WI38 (cell line): ENCODE results near the gene TOX4.

Experiments used
- H3K4me3 ChIP-seq: 2 replicates; pipeline ENCODE4 v1.5.1; 2011; ENCODE audit warnings: low read depth, mild to moderate bottlenecking, control low read depth, low read length
- TF ChIP-seq, protein P1 (sequence below): IDR thresholded peaks from 2 replicates; pipeline ENCODE4 v1.5.1; 2012; ENCODE audit warnings: low read depth, mild to moderate bottlenecking, control low read depth, low read length

The TOX4 gene

GRCh38 chr14:21520767-21521166 is 43.8 kb downstream of the TOX4 start:
- TF ChIP-seq, protein P1, sequence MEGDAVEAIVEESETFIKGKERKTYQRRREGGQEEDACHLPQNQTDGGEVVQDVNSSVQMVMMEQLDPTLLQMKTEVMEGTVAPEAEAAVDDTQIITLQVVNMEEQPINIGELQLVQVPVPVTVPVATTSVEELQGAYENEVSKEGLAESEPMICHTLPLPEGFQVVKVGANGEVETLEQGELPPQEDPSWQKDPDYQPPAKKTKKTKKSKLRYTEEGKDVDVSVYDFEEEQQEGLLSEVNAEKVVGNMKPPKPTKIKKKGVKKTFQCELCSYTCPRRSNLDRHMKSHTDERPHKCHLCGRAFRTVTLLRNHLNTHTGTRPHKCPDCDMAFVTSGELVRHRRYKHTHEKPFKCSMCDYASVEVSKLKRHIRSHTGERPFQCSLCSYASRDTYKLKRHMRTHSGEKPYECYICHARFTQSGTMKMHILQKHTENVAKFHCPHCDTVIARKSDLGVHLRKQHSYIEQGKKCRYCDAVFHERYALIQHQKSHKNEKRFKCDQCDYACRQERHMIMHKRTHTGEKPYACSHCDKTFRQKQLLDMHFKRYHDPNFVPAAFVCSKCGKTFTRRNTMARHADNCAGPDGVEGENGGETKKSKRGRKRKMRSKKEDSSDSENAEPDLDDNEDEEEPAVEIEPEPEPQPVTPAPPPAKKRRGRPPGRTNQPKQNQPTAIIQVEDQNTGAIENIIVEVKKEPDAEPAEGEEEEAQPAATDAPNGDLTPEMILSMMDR: no peak

DNA sequence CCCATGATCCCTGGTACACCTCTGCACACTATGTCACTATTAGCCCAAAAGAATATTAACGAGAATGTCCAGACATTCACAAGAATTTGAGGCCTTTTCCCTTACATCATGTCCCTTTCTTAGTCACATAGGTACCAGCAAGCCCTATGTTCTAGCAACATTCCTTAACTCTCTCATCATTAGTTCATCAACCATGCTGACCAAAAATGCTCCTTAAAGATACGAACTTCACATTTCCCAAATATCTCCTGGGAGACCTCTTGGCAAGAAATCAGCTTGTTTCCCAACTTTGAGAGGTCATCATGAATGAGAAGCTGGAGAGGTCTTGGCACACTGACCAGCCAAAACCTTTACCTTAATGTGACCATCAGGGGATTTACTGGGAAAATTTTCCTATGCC is 44.5 kb downstream of the TOX4 start:
- TF ChIP-seq, protein P1: no peak

More at GRCh38 chr14:21520767-21521166, 43.8 kb downstream of the TOX4 start:
- H3K4me3 ChIP-seq: no peak overlapping the region

GRCh38 chr14:21523203-21523602 is 46.2 kb downstream of the TOX4 start:
- TF ChIP-seq, protein P1: no peak
- no peak overlapping the region for H3K4me3 ChIP-seq

More for the DNA sequence above, 44.5 kb downstream of the TOX4 start:
- H3K4me3 ChIP-seq: no peak overlapping the region

DNA sequence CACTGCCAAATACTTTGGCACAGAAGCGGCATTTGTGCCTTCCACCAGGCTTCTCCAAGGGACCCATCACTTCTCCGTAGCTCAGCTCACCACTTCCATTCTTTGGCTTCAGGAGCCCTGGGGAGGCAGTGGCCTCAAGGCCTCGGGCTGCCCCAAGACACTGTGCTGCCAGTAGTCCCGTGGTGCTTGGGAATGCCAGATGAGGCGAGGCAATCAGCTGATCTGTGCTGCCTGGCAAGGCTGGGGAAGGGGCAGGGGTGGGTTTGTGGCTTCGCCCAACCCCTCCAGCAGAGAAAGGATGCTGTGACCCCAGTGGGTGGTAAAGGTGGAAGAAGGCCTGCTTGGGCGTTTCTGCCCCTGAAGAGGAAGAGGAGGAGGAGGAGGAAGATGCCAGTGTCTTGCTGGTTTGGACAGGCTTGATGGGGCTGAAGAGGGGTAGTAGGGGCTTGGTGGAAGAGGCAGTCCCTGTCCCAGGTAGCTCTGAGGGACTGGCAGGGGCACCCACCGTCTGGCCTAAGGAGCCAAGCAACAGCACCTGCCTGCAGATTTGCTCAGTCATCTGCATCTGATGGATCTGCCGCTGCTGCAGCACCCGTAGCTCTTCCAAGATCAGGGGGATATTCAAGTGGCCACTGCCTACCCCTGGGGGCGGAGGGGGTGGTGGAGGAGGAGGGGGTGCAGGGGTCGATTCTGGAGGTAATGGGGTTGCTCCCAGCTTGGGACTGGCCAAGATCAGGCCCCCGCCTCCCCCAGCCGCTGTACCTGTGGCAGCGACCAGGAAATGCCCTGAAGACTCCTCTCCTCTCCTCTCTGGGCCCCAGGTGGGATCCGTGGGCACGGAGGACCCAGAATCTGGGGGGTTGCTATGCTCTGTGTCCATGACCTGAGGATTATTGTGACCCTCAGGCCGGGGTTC is 47.8 kb downstream of the TOX4 start:
- TF ChIP-seq, protein P1: no peak

GRCh38 chr14:21525571-21525961 is 48.6 kb downstream of the TOX4 start:
- peak overlapping the region; percentile 66 for H3K4me3 ChIP-seq
- TF ChIP-seq, protein P1: no peak

More for the DNA sequence above, 47.8 kb downstream of the TOX4 start:
- peak overlapping the region; percentile 66 for H3K4me3 ChIP-seq

GRCh38 chr14:21525962-21526671 is 49.1 kb downstream of the TOX4 start, which contains the start of gene SALL2:
Gene SALL2, minus strand, starts transcription at chr14:21526346. Its CDS starts 219 bp downstream, at chr14:21526127.
- peak within 1 kb of the TSS; percentile 66 for H3K4me3 ChIP-seq
- TF ChIP-seq, protein P1: no peak
